Smooth muscle cell (in vitro differentiated cells): ENCODE measurements around the gene DTD2. TPM values are rescaled to one million over a fixed set of nuclear protein-coding genes. Genes with fewer than 3 reads are reported as not detected.

Experiments
- DNase-seq: peaks from one replicate; lab custom pipeline; 2025; ENCODE audit not compliant: unreplicated experiment; lab: John Stamatoyannopoulos, UW
- H2AFZ ChIP-seq: fragments of 200-600 bp; sonication (generic); 2 replicates; pipeline ENCODE4 v1.6.0; 2016; ENCODE audit warnings: antibody characterized with exemption, low read depth, mild to moderate bottlenecking
- H3F3A ChIP-seq: fragments of 200-600 bp; sonication (generic); 2 replicates; pipeline ENCODE4 v1.6.0; 2017; ENCODE audit warnings: antibody characterized with exemption, low read depth
- H3K27ac ChIP-seq: fragments of 200-600 bp; sonication (generic); 2 replicates; pipeline ENCODE4 v1.5.1; 2016; ENCODE audit warnings: low read depth, mild to moderate bottlenecking
- H3K27me3 ChIP-seq: fragments of 200-600 bp; sonication (generic); 2 replicates; pipeline ENCODE4 v1.6.1; 2016; ENCODE audit warnings: low read depth, mild to moderate bottlenecking
- H3K36me3 ChIP-seq: fragments of 200-600 bp; sonication (generic); 2 replicates; pipeline ENCODE4 v1.5.1; 2016; ENCODE audit warnings: low read depth
- H3K4me1 ChIP-seq: fragments of 200-600 bp; sonication (generic); 2 replicates; pipeline ENCODE4 v1.5.1; 2016; ENCODE audit warnings: low read depth
- H3K4me2 ChIP-seq: fragments of 200-600 bp; sonication (generic); 2 replicates; pipeline ENCODE4 v1.6.0; 2016; ENCODE audit warnings: mild to moderate bottlenecking
- H3K4me3 ChIP-seq: fragments of 200-600 bp; sonication (generic); 2 replicates; pipeline ENCODE4 v1.5.1; 2016; ENCODE audit warnings: mild to moderate bottlenecking
- H3K79me2 ChIP-seq: fragments of 200-600 bp; sonication (generic); 2 replicates; pipeline ENCODE4 v1.6.0; 2016; ENCODE audit warnings: low read depth, mild to moderate bottlenecking
- H3K9ac ChIP-seq: fragments of 200-600 bp; sonication (generic); 2 replicates; pipeline ENCODE4 v1.6.0; 2016; ENCODE audit warnings: low read depth
- H3K9me3 ChIP-seq: fragments of 200-600 bp; sonication (generic); replicated peaks from 2 replicates; pipeline ENCODE4 v1.5.1; 2016; ENCODE audit warnings: low read depth
- H4K20me1 ChIP-seq: fragments of 200-600 bp; sonication (generic); 2 replicates; pipeline ENCODE4 v1.6.0; 2016; ENCODE audit warnings: low read depth
- WGBS: methylation state at CpG from one replicate; pipeline ENCODE4 v1.1.7; 2016; ENCODE audit warnings: low lambda C conversion rate; 5-methylcytosine and 5-hydroxymethylcytosine counted together
- polyA plus RNA-seq: library from polyadenylated mRNA; unstranded; fragments of >200 nt; fragmentation: Nextera tagmentation; extraction: Ambion mirVana; gene quantifications from 2 replicates; pipeline ENCODE4 v1.2.1, GENCODE V29; 2016
- total RNA-seq: library from RNA; depleted of rRNA; stranded (reverse); fragments of >200 nt; gene quantifications from 2 replicates; pipeline ENCODE4 v1.2.3, GENCODE V29; 2014
- TF ChIP-seq, protein P1 (sequence below): fragments of 200-600 bp; sonication (generic); IDR thresholded peaks from 2 replicates; pipeline ENCODE4 v1.5.1; 2017; ENCODE audit warnings: borderline replicate concordance, mild to moderate bottlenecking, antibody characterized with exemption; ENCODE audit not compliant: insufficient read depth, poor library complexity, severe bottlenecking

DTD2 gene
- total and polyA plus RNA-seq, 2 experiments from 2014 or later: 8.6 to 30.4 TPM

DNA sequence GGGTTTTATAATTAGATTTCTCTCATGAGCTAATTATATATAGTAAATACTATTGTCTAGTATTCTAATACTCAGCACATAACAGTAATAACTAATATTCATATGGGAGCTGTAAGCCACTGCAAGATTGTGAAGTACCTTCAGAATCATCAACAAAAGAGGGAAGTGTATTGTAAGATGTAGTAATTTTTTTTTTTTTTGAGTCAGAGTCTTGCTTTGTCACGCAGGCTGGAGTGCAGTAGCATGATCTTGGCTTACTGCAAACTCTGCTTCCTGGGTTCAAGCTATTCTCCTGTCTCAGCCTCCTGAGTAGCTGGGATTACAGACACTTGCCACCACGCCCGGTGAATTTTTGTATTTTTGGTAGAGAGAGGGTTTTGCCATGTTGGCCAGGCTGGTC is 27.4 kb upstream of the DTD2 start:
- Histone ChIP-seq H3K36me3 (no peaks in the 10 kb centered on the region), H3K27me3 (no peaks in the 10 kb centered on the region), H3F3A (no peaks in the 10 kb centered on the region), H3K4me2 (no peak overlapping the region), H3K4me1 (no peaks in the 10 kb centered on the region), H3K27ac (no peak overlapping the region), H3K9ac (no peak overlapping the region), H4K20me1 (no peaks in the 10 kb centered on the region), H2AFZ (no peak overlapping the region), H3K9me3 (no peaks in the 10 kb centered on the region), H3K4me3 (no peak overlapping the region), H3K79me2 (no peaks in the 10 kb centered on the region)
- TF ChIP-seq, protein P1, sequence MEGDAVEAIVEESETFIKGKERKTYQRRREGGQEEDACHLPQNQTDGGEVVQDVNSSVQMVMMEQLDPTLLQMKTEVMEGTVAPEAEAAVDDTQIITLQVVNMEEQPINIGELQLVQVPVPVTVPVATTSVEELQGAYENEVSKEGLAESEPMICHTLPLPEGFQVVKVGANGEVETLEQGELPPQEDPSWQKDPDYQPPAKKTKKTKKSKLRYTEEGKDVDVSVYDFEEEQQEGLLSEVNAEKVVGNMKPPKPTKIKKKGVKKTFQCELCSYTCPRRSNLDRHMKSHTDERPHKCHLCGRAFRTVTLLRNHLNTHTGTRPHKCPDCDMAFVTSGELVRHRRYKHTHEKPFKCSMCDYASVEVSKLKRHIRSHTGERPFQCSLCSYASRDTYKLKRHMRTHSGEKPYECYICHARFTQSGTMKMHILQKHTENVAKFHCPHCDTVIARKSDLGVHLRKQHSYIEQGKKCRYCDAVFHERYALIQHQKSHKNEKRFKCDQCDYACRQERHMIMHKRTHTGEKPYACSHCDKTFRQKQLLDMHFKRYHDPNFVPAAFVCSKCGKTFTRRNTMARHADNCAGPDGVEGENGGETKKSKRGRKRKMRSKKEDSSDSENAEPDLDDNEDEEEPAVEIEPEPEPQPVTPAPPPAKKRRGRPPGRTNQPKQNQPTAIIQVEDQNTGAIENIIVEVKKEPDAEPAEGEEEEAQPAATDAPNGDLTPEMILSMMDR: no peak
- no peak for DNase-seq
- WGBS: 95% methylated on average over 3 of the region's 3 CpGs

DNA sequence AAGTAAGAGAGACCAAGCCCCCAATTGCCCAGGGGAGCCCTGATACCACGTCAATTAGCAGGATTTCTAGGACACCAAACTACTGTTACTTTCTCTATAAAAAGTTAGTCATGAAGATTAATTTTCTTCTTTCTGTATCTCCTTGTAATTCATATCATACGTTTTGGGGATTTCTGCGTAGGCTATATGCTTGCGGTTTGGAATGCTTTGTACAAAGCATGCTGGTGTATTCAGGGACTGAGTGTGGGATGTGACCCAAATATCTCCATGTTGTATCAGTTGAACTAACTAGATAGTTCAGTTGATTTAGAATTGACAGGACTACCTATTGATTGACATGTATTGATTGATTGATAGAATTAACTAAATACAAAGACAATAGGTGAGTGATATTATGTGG is 22.9 kb upstream of the DTD2 start:
- no peaks in the 10 kb centered on the region for H4K20me1 ChIP-seq
- H3K36me3 ChIP-seq: no peaks in the 10 kb centered on the region
- no peaks in the 10 kb centered on the region for H3K4me1 ChIP-seq
- no peak overlapping the region for H2AFZ ChIP-seq
- no peaks in the 10 kb centered on the region for H3K79me2 ChIP-seq
- TF ChIP-seq, protein P1: no peak
- H3K27ac ChIP-seq: no peak overlapping the region
- no peak overlapping the region for H3K4me3 ChIP-seq
- no peak for DNase-seq
- no peaks in the 10 kb centered on the region for H3K27me3 ChIP-seq
- no peaks in the 10 kb centered on the region for H3K9me3 ChIP-seq
- H3K4me2 ChIP-seq: no peak overlapping the region
- H3F3A ChIP-seq: no peaks in the 10 kb centered on the region
- no peak overlapping the region for H3K9ac ChIP-seq
- WGBS: 95% methylated on average over 4 of the region's 4 CpGs

DNA sequence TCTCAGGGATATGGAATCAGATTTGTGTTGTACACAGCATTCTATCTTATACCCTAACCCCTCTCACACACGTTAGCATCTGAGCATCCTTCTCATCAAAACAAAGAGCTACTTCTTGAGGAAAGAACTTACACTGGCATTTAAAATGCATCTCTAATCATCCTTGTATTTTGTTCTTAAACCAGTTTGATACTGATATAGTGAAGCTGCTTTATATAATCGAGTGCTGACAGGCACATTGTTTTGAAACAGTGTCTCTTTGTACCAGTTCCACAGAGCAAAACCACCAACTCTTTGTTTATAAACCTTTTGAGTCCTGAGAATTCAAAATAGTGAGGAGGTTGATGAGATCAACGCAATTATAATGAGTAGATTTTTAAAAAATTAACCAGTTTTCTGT is 21.7 kb upstream of the DTD2 start:
- TF ChIP-seq, protein P1: no peak
- Histone ChIP-seq H3K4me1 (no peaks in the 10 kb centered on the region), H3K9ac (no peak overlapping the region), H3K4me3 (no peak overlapping the region), H3K79me2 (no peaks in the 10 kb centered on the region), H3K27me3 (no peaks in the 10 kb centered on the region), H4K20me1 (no peaks in the 10 kb centered on the region), H3K4me2 (no peak overlapping the region), H2AFZ (no peak overlapping the region), H3F3A (no peaks in the 10 kb centered on the region), H3K27ac (no peak overlapping the region), H3K9me3 (no peaks in the 10 kb centered on the region), H3K36me3 (no peaks in the 10 kb centered on the region)
- 85% methylated on average over 3 of the region's 3 CpGs for WGBS
- DNase-seq: no peak

DNA sequence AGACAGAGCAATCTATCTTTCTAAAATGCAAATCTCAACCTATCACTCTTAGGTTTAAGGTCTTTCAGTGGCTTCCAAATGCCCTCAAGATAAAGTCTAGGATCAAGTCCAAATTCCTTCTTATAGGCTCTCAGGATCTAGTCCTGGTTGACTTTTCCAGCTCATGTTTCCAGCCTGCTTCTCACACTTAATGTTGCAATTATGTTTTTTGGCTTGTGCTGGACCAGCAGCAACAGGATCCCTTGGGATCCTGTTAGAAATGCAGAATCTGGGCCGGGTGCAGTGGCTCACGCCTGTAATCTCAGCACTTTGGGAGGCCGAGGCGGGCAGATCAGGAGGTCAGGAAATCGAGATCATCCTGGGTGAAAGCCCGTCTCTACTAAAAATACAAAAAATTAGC is 19.9 kb upstream of the DTD2 start:
- no peaks in the 10 kb centered on the region for H3K79me2 ChIP-seq
- H3K27me3 ChIP-seq: no peaks in the 10 kb centered on the region
- DNase-seq: no peak
- H3K36me3 ChIP-seq: no peaks in the 10 kb centered on the region
- H4K20me1 ChIP-seq: no peaks in the 10 kb centered on the region
- H3K9me3 ChIP-seq: no peaks in the 10 kb centered on the region
- no peak overlapping the region for H3K4me3 ChIP-seq
- WGBS: 95% methylated on average over 6 of the region's 6 CpGs
- no peak overlapping the region for H3K9ac ChIP-seq
- no peak overlapping the region for H2AFZ ChIP-seq
- no peaks in the 10 kb centered on the region for H3F3A ChIP-seq
- H3K4me1 ChIP-seq: no peaks in the 10 kb centered on the region
- H3K4me2 ChIP-seq: no peak overlapping the region
- TF ChIP-seq, protein P1: no peak
- H3K27ac ChIP-seq: no peak overlapping the region
